ENCODE results near the gene FAM83G.

FAM83G gene

GRCh38 chr17:18986541-18987229 lies 17.9 kb downstream of the FAM83G start:
- DNase-seq: no peak

- no peak for DNase-seq
Observed at GRCh38 chr17:18985475-18985874, 19.1 kb downstream of the FAM83G start.

- no peak for DNase-seq
Observed at GRCh38 chr17:18984273-18985114, 20.1 kb downstream of the FAM83G start.

- DNase-seq: no peak
Observed at GRCh38 chr17:18981642-18982424, 22.7 kb downstream of the FAM83G start.

DNA sequence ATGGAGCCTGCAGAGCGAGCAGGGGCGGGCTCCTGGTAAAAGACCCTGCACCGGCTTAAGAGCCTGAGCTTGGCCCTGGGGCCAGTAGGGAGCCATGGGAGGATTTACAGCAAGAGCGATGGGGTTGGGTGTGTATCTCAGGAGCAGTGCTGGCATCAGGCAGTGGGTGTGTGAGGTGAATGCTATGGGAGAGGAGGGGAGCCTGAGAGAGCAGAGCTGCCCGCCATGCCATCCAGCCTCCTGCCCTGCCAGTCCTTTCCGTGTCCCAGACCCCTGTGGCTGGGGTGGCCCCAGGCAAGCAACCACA lies 23.3 kb downstream of the FAM83G start:
- no peak for DNase-seq

DNA sequence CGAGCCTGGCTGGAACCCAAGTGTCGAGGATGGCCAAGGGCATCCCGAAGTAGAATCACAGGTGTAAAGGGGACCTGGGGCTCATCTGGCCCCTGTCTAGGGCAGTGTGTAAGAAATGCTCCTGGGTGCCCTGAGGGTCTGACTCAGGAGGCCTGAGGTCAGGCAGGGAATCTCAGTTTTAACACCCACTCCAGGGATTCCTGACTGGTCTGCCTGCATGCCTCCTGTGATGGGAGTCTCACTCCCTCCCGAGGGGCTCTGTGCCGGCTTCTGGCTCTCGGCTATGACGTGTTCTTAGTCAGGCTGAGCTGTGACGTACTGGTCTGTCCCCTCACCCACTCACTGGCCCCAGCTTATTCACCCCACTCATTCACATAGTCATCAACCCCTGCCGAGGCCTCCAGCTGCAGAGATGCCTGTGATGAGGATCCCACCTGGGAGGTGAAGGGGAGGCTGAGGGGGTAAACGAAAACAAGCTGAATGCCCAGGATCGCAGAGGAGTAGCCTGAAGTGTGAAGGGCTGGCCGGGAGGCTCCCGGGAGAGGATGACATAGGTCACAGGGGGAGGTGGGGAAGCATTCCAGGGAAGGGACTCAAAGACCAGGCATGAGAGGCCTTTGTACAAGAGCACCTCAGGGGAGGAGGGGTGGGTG lies 23.8 kb downstream of the FAM83G start:
- no peak for DNase-seq

DNA sequence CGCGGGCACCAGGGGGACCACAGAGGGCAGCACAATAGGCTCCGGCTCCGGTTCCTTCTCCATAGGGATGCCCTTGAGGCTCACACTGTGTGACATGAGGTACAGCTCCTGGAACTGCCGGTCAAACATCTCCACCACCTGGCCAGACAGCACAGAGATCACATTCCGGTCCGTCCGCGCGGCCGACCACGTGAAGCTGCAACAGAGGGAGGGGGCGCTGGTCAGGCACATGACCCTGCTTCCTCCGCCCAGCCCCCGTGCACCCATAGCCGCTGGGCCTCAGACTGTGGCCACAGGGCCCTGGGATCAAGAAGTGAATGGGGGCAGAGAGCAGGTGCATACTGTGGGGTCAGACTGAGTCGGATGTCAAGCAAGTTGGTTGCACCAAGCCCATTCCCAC lies 25.9 kb downstream of the FAM83G start:
- DNase-seq: no peak

GRCh38 chr17:18978050-18978449 lies 26.5 kb downstream of the FAM83G start:
- no peak for DNase-seq

DNA sequence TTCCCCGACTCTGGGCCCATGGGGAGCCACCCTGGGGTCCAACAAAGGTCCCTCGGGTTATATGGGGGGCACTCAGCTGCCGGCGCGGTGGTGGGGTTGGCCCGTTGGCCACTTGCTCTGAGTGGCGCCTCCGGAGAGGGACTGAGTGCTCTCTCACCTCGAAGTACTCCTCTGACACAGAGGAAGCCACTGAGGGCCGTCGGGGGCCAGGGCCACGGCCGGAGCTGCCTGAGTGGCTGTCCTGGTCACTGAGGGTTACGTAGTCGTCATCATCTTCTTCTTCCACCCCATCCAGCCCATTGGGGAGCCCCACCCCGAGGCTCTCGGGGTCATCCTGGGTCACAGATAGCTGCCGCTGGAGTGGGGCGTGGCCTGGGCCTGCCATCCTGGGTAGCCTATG lies 26.9 kb downstream of the FAM83G start:
- DNase-seq: no peak

GRCh38 chr17:18977021-18977420 lies 27.5 kb downstream of the FAM83G start:
- no peak for DNase-seq

DNA sequence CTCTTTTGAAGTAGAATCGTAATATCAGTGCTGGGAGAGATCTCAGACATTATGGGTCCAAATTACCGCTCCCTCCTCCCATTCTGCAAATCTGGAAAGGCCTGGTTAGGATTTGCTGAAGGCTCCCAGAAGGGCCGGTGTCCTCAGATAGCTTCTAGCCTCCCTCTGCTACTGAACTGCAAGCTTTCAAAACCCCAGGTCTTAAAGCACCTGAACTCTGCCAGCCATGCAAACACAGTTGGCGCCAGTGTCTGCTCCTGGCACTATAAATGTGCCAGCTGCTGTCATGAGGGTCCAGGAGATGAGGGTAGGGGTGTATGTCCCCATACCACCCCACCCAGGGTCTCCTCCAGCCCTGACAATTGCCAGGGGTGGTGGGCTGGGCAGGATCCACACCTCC lies 28.4 kb downstream of the FAM83G start:
- DNase-seq: no peak

DNA sequence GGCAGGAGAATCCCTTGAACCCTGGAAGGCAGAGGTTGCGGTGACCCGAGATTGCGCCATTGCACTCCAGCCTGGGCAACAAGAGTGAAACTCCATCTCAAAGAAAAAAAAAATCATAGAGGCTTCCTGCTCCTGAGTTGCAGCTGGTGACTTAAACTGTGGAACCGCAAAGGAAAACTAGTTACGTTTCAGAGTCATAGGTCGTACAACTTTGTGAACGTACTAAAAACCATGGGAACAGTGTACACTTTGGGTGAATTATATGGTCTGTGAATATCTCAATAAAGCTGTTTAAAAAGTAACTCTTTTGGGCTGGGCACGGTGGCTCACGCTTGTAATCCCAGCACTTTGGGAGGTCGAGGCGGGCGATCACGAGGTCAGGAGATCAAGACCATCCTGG lies 29.0 kb downstream of the FAM83G start:
- no peak for DNase-seq

- no peak for DNase-seq
Observed at GRCh38 chr17:18974407-18975149, 30.0 kb downstream of the FAM83G start.

GRCh38 chr17:18971801-18972200 lies 32.8 kb downstream of the FAM83G start:
- no peak for DNase-seq

GRCh38 chr17:18970582-18971480 lies 33.7 kb downstream of the FAM83G start:
- DNase-seq: no peak

DNA sequence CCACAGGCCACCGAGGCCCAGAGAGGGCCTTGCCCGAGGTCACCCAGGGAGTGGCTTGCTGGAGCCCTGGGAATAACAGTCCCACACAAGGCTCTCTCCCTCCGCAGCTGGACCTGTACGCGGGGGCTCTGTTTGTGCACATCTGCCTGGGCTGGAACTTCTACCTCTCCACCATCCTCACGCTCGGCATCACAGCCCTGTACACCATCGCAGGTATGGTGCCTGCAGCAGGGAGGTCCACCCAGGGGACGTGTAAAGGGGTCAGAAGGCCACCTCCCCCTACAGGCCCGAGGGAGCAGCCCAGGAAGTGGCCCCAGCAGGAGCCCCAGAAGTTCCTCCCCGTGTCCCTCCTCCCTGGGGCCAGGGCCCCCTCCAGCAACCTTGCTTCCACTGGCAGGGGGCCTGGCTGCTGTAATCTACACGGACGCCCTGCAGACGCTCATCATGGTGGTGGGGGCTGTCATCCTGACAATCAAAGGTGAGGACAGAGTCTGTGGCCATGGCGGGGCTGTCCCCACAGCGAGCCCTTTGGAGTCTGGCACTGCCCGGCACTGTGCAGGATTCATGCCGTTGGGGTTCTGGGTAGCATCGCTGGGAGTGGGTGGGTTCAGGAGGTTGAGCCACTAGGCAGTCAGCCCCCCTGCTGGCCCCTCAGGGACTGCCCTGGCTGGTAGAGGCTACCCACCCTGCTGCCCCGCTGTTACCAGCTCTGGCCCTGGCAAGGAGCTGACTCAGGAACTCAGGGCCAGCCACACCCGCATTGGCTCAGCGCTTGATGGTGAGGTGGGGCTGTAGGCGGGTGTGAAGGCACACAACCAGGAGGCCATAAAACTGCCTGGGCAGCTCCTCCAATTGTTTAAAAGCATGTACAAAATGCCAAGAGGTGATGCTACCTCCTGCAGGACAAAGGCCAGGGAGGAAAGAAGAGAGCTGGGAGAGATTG lies 35.3 kb downstream of the FAM83G start:
- DNase-seq: no peak

- no peak for DNase-seq
Observed at GRCh38 chr17:18968345-18968744, 36.2 kb downstream of the FAM83G start.

GRCh38 chr17:18967916-18968315 lies 36.6 kb downstream of the FAM83G start:
- no peak for DNase-seq

GRCh38 chr17:18966831-18967624 lies 37.5 kb downstream of the FAM83G start:
- peak; percentile 79 to 86 for DNase-seq

All from NCI-H524 (cell line).